GM18505 (cell line): Measurements from ENCODE around the gene CDC45.

Experiments used
- ATAC-seq: cut with Tn5 transposase; IDR thresholded peaks from one replicate; pipeline ENCODE4 v1.9.1; 2021; ENCODE audit not compliant: unreplicated experiment
- POLR2A ChIP-seq: IDR thresholded peaks from 4 replicates; pipeline ENCODE4 v1.6.1; 2011; ENCODE audit warnings: borderline replicate concordance; ENCODE audit not compliant: insufficient read depth, insufficient read length; ENCODE audit errors: extremely low read depth

Gene CDC45

DNA sequence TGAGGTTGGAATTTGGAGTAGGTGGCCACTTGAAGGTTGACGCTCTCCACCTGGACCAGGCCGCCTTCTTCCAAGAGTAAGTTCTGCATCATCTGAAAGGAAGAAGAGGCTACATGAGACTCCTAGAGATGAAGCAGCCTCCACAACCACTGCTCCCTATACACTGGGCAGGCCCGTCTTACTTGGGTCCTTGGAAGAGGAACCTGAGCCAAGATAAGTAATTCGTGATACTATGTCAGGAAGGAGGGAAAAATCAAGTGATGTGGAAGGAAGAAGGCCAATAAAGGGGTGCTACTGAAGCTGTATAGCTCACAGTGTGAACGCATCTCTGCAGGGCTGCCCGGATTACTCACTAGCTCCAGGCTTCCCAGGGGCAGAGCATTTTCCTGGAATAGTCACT lies 11.8 kb upstream of the CDC45 start:
- no peak for TF ChIP-seq POLR2A
- ATAC-seq = no peak

DNA sequence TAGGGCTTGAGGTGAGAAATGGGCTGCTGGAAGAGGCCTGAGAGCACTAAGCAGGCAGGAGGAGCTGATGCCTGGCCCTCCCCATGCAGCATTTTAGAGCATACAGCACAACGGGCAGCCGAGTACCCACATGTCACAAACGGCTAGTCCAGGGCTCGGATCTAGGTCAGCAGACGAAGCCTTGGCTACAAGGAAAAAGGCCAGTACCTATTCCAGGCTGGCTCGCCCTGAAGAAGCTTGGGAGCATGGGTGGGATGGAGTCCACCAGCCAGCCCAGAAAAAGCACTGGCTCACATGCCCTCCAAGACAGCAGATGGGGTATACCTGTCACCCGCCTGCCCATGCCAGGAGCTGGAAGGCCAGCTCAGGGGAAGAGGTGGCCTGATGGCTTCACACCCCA lies 10.3 kb upstream of the CDC45 start:
- TF ChIP-seq POLR2A = no peak
- no peak for ATAC-seq

DNA sequence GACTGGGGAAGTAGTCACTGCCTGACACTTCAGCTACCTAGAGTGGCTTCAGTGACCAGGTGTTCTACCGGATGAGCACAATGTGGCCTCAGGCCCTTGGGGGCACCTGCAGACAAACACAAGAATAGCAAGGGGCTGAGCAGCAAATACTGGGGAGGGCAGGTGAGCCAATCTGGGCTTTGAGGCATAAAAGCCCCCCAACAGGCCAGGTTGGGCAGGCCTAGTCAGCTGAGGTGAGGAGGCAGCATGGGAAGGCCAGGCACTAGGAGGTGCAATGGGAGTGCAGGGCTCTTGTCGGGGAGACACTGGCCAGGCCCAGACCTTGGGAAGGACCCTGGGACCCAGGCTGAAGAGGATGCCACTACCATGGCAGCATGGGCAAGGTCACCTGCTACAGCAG lies 9.7 kb upstream of the CDC45 start:
- no peak for ATAC-seq
- no peak for TF ChIP-seq POLR2A

DNA sequence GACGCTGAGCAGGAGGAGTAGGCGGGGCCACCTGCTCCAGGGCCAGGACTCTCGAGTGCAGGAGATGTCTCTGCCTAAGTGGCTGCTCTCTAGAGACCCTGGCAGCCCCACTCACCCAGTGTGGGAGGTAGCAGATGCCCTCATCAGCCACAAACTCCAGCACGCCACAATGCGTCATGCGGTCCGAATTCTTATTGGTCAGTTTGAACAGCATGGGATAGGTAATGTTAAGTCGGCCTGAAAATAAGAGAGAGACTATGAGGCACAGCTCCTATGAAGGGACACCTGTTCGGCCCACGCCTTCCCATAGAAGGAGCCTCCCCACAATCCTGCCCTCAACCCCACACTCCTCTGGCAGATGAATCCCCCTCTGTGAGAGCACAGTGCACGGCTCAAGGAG lies 8.1 kb upstream of the CDC45 start:
- TF ChIP-seq POLR2A = no peak
- no peak for ATAC-seq

GRCh38 chr22:19472233-19472632 lies 7.5 kb upstream of the CDC45 start:
- TF ChIP-seq POLR2A = no peak
- ATAC-seq = no peak

DNA sequence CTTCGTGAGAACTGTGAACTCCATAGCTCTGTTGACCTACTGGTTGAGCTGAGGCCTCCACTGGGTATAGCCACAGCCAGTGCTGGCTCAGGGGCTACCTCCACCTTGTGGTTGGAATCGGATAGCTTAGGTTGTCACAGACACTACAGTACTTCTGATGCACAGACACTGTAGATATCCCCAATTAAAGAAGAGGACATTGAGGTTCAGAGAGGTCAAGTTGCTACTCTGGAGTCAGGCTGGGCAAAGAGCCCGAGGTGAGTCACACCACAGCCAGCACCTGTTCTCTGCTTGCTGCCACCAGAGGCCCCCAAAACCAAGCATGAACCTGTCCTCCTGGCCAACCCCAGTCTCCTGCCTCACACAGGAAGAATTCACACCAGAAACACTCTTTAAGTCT lies 6.1 kb upstream of the CDC45 start:
- ATAC-seq = no peak

GRCh38 chr22:19476023-19476422 lies 3.7 kb upstream of the CDC45 start:
- TF ChIP-seq POLR2A = no peak

More for the DNA sequence above, 6.1 kb upstream of the CDC45 start:
- no peak for TF ChIP-seq POLR2A

DNA sequence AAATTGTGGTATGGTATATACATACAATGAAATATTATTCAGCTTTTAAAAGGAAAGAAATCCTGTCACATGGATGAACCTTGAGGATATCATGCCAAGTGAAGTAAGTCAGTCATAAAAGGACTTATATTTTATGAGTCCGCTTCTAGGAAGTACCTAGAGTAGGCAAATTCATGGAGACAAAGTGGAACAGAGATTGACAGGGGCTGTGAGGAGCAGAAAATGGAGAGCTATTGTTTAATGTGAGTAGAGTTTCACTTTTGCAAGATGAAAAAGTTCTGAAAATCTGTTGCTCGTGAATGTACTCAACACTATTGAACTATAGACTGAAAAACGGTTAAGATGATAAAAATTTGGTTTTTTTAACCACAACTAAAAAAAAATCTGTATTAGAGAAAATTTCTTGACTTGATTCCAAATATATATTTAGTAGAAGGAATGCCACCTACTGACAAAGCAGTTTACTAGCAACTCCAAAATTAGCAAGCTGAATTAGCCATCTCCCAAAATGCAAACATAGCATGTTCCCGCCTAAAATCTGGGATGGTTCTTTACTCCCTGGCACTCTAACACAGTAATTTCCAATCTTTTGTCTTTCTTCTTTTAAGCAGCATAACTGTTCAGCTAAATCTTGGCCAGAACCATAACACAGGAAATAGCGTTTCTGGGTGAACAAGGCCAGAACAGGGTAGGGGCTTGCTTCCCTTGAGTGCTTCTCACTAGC lies 2.2 kb upstream of the CDC45 start:
- TF ChIP-seq POLR2A = no peak
- no peak for ATAC-seq

More at GRCh38 chr22:19476023-19476422, 3.7 kb upstream of the CDC45 start:
- no peak for ATAC-seq

DNA sequence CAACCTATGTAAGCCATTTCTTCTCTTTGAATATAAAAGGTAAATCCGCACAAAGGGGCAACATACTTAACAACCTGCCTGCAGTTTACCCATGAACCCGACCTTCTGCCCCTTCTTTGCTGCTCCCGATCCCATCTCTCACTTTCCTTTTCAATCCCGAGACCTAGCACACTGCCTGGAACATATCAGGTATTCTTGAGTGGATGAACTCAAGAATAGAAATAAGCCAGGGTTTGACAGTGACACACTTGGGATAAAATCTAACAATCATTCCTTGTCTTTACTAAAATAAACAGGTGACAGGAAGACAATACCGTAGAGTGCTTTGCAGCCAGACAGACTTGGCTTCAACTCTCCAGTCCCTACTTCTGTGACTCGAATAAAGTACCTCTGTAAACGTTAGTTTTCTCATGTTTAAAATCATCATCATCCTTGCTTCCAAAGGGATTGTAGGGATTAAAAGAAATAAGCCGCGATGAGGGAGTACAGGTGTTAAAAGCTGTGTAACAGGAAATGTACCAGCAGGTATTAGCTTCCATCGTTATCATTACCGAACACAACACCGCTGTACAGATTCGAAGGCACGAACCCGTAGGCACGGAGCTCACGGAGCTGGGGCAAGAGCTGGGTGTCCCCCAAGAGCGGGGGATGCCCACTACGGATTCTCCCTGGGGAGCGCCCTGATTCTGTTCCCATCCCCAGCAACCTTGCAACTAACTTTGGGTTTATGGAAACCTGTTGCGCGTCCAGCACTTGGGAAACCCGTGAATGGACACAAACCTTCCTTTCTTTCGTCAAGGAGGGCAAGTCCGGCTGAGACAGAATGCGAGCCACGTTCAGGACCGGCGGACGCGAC lies 1.4 kb upstream of the CDC45 start:
- no peak for ATAC-seq
- no peak for TF ChIP-seq POLR2A

GRCh38 chr22:19478901-19479354 lies 792 bp upstream of the CDC45 start, which contains the start of gene UFD1:
UFD1 (minus strand) TSS chr22:19479193; CDS start chr22:19479085, 108 bp downstream.
- peak; percentile 52 for ATAC-seq
- peak; percentile 66 for TF ChIP-seq POLR2A

DNA sequence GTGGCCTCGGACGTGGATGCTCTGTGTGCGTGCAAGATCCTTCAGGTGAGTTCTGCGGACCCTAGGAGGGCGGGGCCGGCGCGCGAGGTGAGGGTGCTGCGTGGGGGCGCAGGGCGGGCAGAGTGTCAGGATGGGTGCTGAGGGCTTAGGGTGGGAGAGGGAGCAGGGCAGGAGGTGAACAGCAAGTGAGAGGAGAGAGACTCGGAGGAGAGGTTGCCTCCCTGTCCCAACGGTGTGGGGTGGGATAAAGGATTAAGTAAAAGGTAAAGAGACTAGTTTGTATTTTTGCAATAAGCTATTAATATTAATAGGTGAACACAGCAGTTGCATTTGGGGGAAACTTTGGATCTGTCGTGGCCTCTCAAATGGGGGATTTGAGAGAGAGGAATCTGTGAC lies 451 bp downstream of the CDC45 start:
- ATAC-seq = peak; percentile 5
- TF ChIP-seq POLR2A = no peak

DNA sequence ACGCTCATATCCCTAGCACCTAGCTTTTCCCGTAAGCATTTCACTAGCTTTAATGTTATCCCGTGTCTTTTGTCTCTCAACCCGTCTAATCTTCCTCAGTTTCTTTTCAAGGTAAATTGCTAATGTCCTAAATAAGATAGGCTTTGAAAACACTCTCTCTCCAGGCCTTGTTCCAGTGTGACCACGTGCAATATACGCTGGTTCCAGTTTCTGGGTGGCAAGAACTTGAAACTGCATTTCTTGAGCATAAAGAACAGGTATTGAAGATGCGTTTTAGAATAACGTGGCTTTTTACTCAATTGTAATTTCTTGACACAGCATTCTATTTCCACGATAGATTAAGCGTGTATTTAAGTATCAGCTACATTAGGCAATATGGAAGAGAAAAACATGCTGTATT lies 1.1 kb downstream of the CDC45 start:
- no peak for ATAC-seq
- no peak for TF ChIP-seq POLR2A

GRCh38 chr22:19482297-19482696 lies 2.6 kb downstream of the CDC45 start:
- TF ChIP-seq POLR2A = no peak
- no peak for ATAC-seq
